ENCODE results near the gene RIPPLY2.

The RIPPLY2 gene

DNA sequence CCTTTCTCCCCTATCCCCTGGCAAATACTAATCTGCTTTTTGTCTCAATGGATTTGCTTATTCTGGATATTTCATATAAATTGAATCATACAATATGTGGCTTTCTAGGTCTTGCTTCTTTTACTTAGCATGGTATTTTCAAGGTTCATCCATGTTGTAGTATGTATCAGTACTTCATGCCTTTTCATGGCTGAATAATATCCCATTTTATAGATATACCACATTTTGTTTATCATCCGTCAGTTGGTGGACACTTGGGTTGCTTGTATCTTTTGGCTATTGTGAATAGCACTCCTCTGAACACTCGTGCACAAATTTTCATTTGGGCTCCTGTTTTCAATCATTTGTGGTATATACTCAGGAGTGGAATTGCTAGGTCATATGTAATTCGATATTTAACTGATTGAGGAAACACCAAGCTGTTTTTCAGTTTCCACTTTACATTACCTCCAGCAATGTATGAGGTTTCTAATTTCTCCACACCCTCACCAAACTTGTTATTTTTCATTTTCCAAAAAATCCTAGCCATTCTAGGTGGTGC lies 30.5 kb upstream of the RIPPLY2 start:
- H3K27ac ChIP-seq = no peak overlapping the region

DNA sequence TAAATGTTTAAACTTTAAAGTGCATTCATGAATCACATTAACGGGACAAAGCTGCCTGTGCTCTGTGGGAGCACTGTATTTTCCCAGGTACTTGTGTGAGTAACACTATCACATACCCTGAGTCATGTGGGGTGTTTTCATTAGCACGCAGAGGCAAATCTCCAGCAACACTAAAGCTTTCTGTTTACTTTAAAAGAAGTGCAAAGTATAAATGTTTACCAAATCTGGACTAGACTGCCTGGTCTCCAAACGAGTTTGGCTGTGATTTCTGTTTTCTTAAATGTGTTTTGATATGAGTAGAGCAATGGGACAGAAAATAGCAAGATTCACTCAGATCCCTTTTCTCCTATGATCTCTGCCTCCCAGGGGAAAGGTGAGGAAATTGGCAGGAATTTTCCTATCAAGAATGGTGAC lies 28.8 kb upstream of the RIPPLY2 start:
- TF ChIP-seq, protein P1, sequence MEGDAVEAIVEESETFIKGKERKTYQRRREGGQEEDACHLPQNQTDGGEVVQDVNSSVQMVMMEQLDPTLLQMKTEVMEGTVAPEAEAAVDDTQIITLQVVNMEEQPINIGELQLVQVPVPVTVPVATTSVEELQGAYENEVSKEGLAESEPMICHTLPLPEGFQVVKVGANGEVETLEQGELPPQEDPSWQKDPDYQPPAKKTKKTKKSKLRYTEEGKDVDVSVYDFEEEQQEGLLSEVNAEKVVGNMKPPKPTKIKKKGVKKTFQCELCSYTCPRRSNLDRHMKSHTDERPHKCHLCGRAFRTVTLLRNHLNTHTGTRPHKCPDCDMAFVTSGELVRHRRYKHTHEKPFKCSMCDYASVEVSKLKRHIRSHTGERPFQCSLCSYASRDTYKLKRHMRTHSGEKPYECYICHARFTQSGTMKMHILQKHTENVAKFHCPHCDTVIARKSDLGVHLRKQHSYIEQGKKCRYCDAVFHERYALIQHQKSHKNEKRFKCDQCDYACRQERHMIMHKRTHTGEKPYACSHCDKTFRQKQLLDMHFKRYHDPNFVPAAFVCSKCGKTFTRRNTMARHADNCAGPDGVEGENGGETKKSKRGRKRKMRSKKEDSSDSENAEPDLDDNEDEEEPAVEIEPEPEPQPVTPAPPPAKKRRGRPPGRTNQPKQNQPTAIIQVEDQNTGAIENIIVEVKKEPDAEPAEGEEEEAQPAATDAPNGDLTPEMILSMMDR (conservative IDR thresholded peaks at IDR 0.05) = no peak
- TF ChIP-seq ZFX (IDR thresholded peaks at IDR 0.05) = no peak

More for the DNA sequence above, 30.5 kb upstream of the RIPPLY2 start:
- TF ChIP-seq, protein P1 (conservative IDR thresholded peaks at IDR 0.05) = no peak
- TF ChIP-seq ZFX (IDR thresholded peaks at IDR 0.05) = no peak

DNA sequence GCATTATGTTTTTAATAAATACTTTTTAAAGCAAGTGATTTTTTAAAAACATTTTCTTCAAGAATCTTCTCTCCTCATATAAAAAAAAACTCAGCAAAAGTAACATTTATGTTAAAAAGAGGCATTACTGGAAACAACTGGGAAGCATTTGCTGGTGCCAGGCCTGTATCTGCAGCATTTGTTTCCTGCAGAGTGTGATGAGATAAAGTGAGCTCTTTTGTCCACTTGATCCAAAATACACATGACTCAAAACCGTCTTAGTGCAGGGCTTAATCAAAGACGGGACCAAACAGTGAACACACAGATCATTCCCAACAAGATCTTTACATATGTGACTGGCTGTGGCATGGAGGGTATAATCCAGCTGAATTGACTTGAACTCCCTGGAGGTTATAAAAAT lies 28.3 kb upstream of the RIPPLY2 start:
- TF ChIP-seq, protein P1 (conservative IDR thresholded peaks at IDR 0.05) = no peak
- TF ChIP-seq ZFX (IDR thresholded peaks at IDR 0.05) = no peak
- H3K27ac ChIP-seq = no peak overlapping the region

More for the DNA sequence above, 28.8 kb upstream of the RIPPLY2 start:
- H3K27ac ChIP-seq = no peak overlapping the region

DNA sequence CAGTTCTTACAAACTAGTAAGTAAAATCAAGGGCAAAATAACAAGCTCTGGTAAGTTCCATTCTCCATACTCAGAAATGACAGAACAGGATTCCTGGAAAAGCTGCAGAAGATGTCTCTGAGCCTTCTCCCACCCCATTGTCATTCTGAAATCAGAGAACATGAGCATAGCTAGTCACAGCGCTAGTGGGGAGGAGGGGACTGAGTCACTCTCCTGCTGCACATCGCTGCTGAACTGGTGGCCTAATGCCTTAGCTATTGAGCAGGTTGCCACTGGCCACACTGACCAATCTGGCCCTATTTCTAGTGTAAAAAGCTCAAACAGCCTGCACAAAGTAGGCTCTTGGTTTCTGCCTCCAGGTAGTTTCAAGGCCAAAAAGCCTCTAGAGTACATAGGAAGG lies 26.1 kb upstream of the RIPPLY2 start:
- TF ChIP-seq, protein P1 (conservative IDR thresholded peaks at IDR 0.05) = no peak
- TF ChIP-seq ZFX (IDR thresholded peaks at IDR 0.05) = no peak
- H3K27ac ChIP-seq = no peak overlapping the region

DNA sequence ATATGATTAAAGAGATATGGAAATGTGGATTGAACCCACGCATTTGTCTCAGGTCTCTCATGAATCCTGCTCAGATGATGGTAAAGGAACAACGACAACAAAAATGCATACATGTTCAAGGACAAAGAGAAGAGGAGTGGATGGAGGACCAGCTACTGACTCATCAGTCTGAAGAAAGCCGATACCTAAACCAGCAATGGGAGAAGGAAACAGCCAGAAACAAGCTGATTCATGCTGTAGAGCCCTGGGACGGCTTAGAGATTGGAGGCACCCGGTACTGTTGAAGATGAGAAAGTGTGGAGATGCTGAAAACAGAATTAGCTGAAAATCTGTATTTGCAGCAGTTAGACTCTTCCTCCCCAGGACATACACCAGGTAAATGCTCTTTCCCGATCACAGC lies 14.4 kb upstream of the RIPPLY2 start:
- H3K27ac ChIP-seq = no peak overlapping the region
- TF ChIP-seq, protein P1 (conservative IDR thresholded peaks at IDR 0.05) = no peak
- no peak for TF ChIP-seq ZFX (IDR thresholded peaks at IDR 0.05)

DNA sequence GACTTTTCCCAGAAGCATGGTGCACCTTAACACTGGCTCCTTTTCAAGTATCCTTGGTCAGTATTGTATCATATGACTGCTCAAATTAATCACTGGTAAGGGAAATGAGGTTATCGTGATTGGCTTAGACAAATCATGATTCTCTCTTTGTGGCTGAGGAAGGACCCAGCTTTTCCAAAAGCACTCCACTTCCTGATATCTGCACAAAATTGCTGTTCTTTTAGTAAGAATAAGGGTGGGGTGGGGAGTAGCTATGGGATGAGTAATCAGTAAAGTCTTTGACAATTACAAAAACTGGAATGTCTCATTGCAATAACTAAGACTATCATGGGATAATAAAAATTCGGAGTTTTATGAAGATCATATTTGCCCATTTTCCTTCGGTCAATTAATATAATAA lies 9.0 kb upstream of the RIPPLY2 start:
- TF ChIP-seq, protein P1 (conservative IDR thresholded peaks at IDR 0.05) = no peak
- no peak for TF ChIP-seq ZFX (IDR thresholded peaks at IDR 0.05)
- no peak overlapping the region for H3K27ac ChIP-seq

DNA sequence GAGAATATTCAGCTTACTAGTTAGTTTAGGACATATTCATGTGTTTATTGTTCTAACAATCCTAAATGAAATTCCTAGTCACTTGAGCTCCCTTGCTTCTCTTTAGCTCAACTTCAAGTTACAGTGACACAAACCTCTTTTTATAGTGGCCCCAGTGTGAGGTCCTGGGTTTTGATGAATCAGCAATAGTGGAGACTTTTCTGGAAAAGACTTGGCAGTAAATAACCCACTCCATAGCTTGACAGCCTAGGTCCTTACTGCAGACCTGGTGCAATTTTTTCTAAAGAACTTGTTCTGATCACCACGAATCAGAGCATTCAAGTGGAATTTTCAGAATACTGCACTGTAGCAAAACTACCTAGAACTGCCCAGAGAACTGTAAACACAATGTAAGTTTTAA lies 6.9 kb upstream of the RIPPLY2 start:
- no peak for TF ChIP-seq ZFX (IDR thresholded peaks at IDR 0.05)
- TF ChIP-seq, protein P1 (conservative IDR thresholded peaks at IDR 0.05) = no peak
- H3K27ac ChIP-seq = no peak overlapping the region

Data from C4-2B (cell line).